HepG2 (cell line): ENCODE data around the gene KIF2C. TPM values are rescaled to one million over a fixed set of nuclear protein-coding genes. Genes with fewer than 3 reads are reported as not detected.

Experiments
- AKAP8 ChIP-seq: sonication (generic); formaldehyde crosslinking; IDR thresholded peaks from 2 replicates; pipeline ENCODE4 v1.5.1; 2020; ENCODE audit warnings: mild to moderate bottlenecking, missing genetic modification reagents
- ARHGAP35 ChIP-seq: sonication (generic); formaldehyde crosslinking; IDR thresholded peaks from 2 replicates; pipeline ENCODE4 v1.9.0; 2022; ENCODE audit warnings: mild to moderate bottlenecking, inconsistent platforms, moderate library complexity, missing genetic modification reagents, borderline replicate concordance
- ARNT ChIP-seq: fragments of 450-650 bp; IDR thresholded peaks from 2 replicates; pipeline ENCODE4 v1.6.1; 2017
- BRD4 ChIP-seq: sonication (generic); formaldehyde crosslinking; IDR thresholded peaks from 2 replicates; pipeline ENCODE4 v1.4.0; 2020; ENCODE audit warnings: missing genetic modification reagents
- GTF3A ChIP-seq: sonication (generic); formaldehyde crosslinking; conservative IDR thresholded peaks from 2 replicates; pipeline ENCODE4 v1.4.0; 2020; ENCODE audit warnings: mild to moderate bottlenecking, missing genetic modification reagents
- HOXA9 ChIP-seq: sonication (generic); formaldehyde crosslinking; IDR thresholded peaks from 2 replicates; pipeline ENCODE4 v1.8.1; 2022; ENCODE audit warnings: missing genetic modification reagents, mild to moderate bottlenecking, moderate library complexity, borderline replicate concordance
- MXD4 ChIP-seq: IDR thresholded peaks from 2 replicates; pipeline ENCODE4 v1.6.1; 2016; ENCODE audit warnings: mild to moderate bottlenecking, missing biosample characterization, missing genetic modification reagents
- RFX1 ChIP-seq: fragments of 450-650 bp; IDR thresholded peaks from 2 replicates; pipeline ENCODE4 v1.6.1; 2017
- SPEN ChIP-seq: sonication (generic); formaldehyde crosslinking; IDR thresholded peaks from 2 replicates; pipeline ENCODE4 v1.5.1; 2020; ENCODE audit warnings: low read depth, mild to moderate bottlenecking, missing genetic modification reagents
- TBX2 ChIP-seq: sonication (generic); formaldehyde crosslinking; IDR thresholded peaks from 2 replicates; pipeline ENCODE4 v1.5.0; 2020; ENCODE audit warnings: missing genetic modification reagents, mild to moderate bottlenecking, borderline replicate concordance
- TSC22D2 ChIP-seq: sonication (generic); formaldehyde crosslinking; IDR thresholded peaks from 2 replicates; pipeline ENCODE4 v1.5.1; 2020; ENCODE audit warnings: missing genetic modification reagents, mild to moderate bottlenecking, borderline replicate concordance
- ZBTB42 ChIP-seq: sonication (generic); formaldehyde crosslinking; IDR thresholded peaks from 2 replicates; pipeline ENCODE4 v1.5.0; 2020; ENCODE audit warnings: mild to moderate bottlenecking, missing genetic modification reagents
- ZBTB49 ChIP-seq: sonication (generic); formaldehyde crosslinking; IDR thresholded peaks from 2 replicates; pipeline ENCODE4 v1.4.0; 2020; ENCODE audit warnings: missing genetic modification reagents, borderline replicate concordance
- ZFP91 ChIP-seq: sonication (generic); formaldehyde crosslinking; IDR thresholded peaks from 2 replicates; pipeline ENCODE4 v1.9.0; 2022; ENCODE audit warnings: missing genetic modification reagents, mild to moderate bottlenecking, borderline replicate concordance
- ZNF101 ChIP-seq: sonication (generic); formaldehyde crosslinking; IDR thresholded peaks from 2 replicates; pipeline ENCODE4 v1.4.0; 2020; ENCODE audit warnings: mild to moderate bottlenecking, low read depth, missing genetic modification reagents, borderline replicate concordance
- ZNF441 ChIP-seq: sonication (generic); formaldehyde crosslinking; IDR thresholded peaks from 2 replicates; pipeline ENCODE4 v1.7.0; 2021; ENCODE audit warnings: missing genetic modification reagents, borderline replicate concordance
- ZNF556 ChIP-seq: sonication (generic); formaldehyde crosslinking; IDR thresholded peaks from 2 replicates; pipeline ENCODE4 v1.4.0; 2020; ENCODE audit warnings: mild to moderate bottlenecking, missing genetic modification reagents, borderline replicate concordance
- ZNF709 ChIP-seq: sonication (generic); formaldehyde crosslinking; IDR thresholded peaks from 2 replicates; pipeline ENCODE4 v1.5.0; 2020; ENCODE audit warnings: mild to moderate bottlenecking, missing genetic modification reagents
- ZNF720 ChIP-seq: sonication (generic); formaldehyde crosslinking; IDR thresholded peaks from 2 replicates; pipeline ENCODE4 v1.4.0; 2020; ENCODE audit warnings: missing genetic modification reagents
- ZNF724P ChIP-seq: sonication (generic); formaldehyde crosslinking; IDR thresholded peaks from 2 replicates; pipeline ENCODE4 v1.8.0; 2022; ENCODE audit warnings: missing genetic modification reagents, borderline replicate concordance
- polyA plus RNA-seq, 8 experiments: library from polyadenylated mRNA; depleted of rRNA in 3 of 8; stranded (reverse) in 7 of 8; unstranded in 1 of 8; fragments of >200 nt; fragmentation: Illumina TruSeq in 4 of 8; extraction: Trizol in 4 of 8; gene quantifications; 2 replicates each; pipeline versions ENCODE4 v1.2.1 to v1.2.3, GENCODE V29; 2011 to 2016; ENCODE audit warnings: low read depth in 4 of 8, missing spikeins in 1 of 8, mixed read lengths in 1 of 8; ENCODE audit not compliant: insufficient read depth in 1 of 8
- total RNA-seq, 5 experiments: library from RNA; depleted of rRNA; stranded (reverse); fragments of >200 nt; fragmentation: Illumina TruSeq; extraction: Trizol; gene quantifications; 2 replicates each; pipeline ENCODE4 v1.2.3, GENCODE V29; 2016; ENCODE audit warnings: low read depth in 1 of 5
- TF ChIP-seq, protein P1 (sequence below), 2 experiments: fragments of 450-650 bp in 1 of 2; sonication (generic) in 1 of 2; formaldehyde crosslinking; IDR thresholded peaks; 2 replicates each; pipeline versions ENCODE4 v1.5.0 to v1.8.0; 2020 to 2022; ENCODE audit warnings: mild to moderate bottlenecking in 1 of 2, missing genetic modification reagents in 1 of 2
- TF ChIP-seq, protein P2 (sequence below): sonication (generic); formaldehyde crosslinking; conservative IDR thresholded peaks from 2 replicates; pipeline ENCODE4 v1.8.0; 2022; ENCODE audit warnings: low read depth, missing genetic modification reagents

Gene KIF2C
- total and polyA plus RNA-seq, 2 of the 13 experiments (the other 11 are each of a cell fraction or from before 2014, with no cell fraction given), result 29.7 to 53.7 TPM

GRCh38 chr1:44775078-44775929 lies 35.7 kb downstream of the KIF2C start, which contains the start of gene RPS8 (continued):
- TF ChIP-seq ZNF441 (CRISPR knock-in tag), result no peak; the same call in 1 of the 2 replicates
- TF ChIP-seq, protein P1, sequence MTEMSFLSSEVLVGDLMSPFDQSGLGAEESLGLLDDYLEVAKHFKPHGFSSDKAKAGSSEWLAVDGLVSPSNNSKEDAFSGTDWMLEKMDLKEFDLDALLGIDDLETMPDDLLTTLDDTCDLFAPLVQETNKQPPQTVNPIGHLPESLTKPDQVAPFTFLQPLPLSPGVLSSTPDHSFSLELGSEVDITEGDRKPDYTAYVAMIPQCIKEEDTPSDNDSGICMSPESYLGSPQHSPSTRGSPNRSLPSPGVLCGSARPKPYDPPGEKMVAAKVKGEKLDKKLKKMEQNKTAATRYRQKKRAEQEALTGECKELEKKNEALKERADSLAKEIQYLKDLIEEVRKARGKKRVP (CRISPR knock-in tag; IDR thresholded peaks at IDR 0.05), result 0 out of 4 replicates have a peak, but pooled peaks of 1 of the 2 experiments have one; percentile 43
- TF ChIP-seq ZNF724P (CRISPR knock-in tag), result no peak
- TF ChIP-seq MXD4 (CRISPR knock-in tag), result peak; percentile 85
- peak; percentile 98 for TF ChIP-seq SPEN (CRISPR knock-in tag)
- TF ChIP-seq ZNF556 (CRISPR knock-in tag), result peak; percentile 65; the same call in 1 of the 2 replicates
- no peak; the same call in 1 of the 2 replicates for TF ChIP-seq AKAP8 (CRISPR knock-in tag)
- TF ChIP-seq, protein P2, sequence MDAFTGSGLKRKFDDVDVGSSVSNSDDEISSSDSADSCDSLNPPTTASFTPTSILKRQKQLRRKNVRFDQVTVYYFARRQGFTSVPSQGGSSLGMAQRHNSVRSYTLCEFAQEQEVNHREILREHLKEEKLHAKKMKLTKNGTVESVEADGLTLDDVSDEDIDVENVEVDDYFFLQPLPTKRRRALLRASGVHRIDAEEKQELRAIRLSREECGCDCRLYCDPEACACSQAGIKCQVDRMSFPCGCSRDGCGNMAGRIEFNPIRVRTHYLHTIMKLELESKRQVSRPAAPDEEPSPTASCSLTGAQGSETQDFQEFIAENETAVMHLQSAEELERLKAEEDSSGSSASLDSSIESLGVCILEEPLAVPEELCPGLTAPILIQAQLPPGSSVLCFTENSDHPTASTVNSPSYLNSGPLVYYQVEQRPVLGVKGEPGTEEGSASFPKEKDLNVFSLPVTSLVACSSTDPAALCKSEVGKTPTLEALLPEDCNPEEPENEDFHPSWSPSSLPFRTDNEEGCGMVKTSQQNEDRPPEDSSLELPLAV (CRISPR knock-in tag), result no peak
- peak; percentile 85 for TF ChIP-seq TBX2 (CRISPR knock-in tag)
- TF ChIP-seq BRD4 (CRISPR knock-in tag), result peak; percentile 61; the same call in 1 of the 2 replicates
- no peak for TF ChIP-seq ZBTB49
- no peak for TF ChIP-seq RFX1
- TF ChIP-seq ZNF720 (CRISPR knock-in tag), result no peak
- TF ChIP-seq TSC22D2 (CRISPR knock-in tag), result no peak
- no peak; the same call in 1 of the 2 replicates for TF ChIP-seq HOXA9
- peak; percentile 93; the same call in 1 of the 2 replicates for TF ChIP-seq GTF3A (CRISPR knock-in tag)
- TF ChIP-seq ZNF101 (CRISPR knock-in tag), result peak; percentile 56; the same call in 1 of the 2 replicates
- TF ChIP-seq ZFP91 (CRISPR knock-in tag), result peak; percentile 88
- TF ChIP-seq ZNF709 (CRISPR knock-in tag), result no peak; the same call in 1 of the 2 replicates
- TF ChIP-seq ZBTB42 (CRISPR knock-in tag), result peak; percentile 73; the same call in 1 of the 2 replicates
- TF ChIP-seq ARNT, result 0 out of 2 replicates have a peak, but pooled peaks have one; percentile 77
- no peak; the same call in none of the 2 replicates for TF ChIP-seq ARHGAP35 (CRISPR knock-in tag)
